WTC11 (cell line): Measurements from ENCODE around the gene TERT. TPM values are rescaled to one million over a fixed set of nuclear protein-coding genes. Genes with fewer than 3 reads are reported as not detected.

Experiments used
- ATAC-seq: fragments of 200-7000 bp; cut with Tn5 transposase; 2 replicates; pipeline ENCODE4 v1.10.0; 2021; ENCODE audit warnings: mild to moderate bottlenecking, moderate library complexity
- CTCF ChIA-PET: fragments of 300-600 bp; sonication (Branson Sonifier 250); formaldehyde crosslinking; loops from one replicate; lab custom pipeline; 2021; ENCODE audit warnings: antibody characterized with exemption; lab: Charles Lee
- POLR2A ChIA-PET: fragments of 350-600 bp; sonication (Branson Sonifier 250); formaldehyde crosslinking; loops from one replicate; lab custom pipeline; 2021; ENCODE audit warnings: antibody characterized with exemption; lab: Charles Lee
- DNase-seq: peaks from one replicate; pipeline ENCODE4 v3.0.0; 2021; ENCODE audit warnings: low spot score
- H3K27ac Mint-ChIP-seq: 2 replicates; pipeline ENCODE4 v1.8.0; 2021; ENCODE audit warnings: mixed read lengths
- H3K27me3 Mint-ChIP-seq: 2 replicates; pipeline ENCODE4 v1.8.0; 2021; ENCODE audit warnings: low read depth, mild to moderate bottlenecking, moderate library complexity, mixed read lengths
- H3K36me3 Mint-ChIP-seq: 2 replicates; pipeline ENCODE4 v1.8.0; 2021; ENCODE audit warnings: mixed read lengths
- H3K4me1 Mint-ChIP-seq: 2 replicates; pipeline ENCODE4 v1.8.0; 2022; ENCODE audit warnings: mixed read lengths
- H3K4me3 Mint-ChIP-seq: 2 replicates; pipeline ENCODE4 v1.8.0; 2021; ENCODE audit warnings: mild to moderate bottlenecking, moderate library complexity, mixed read lengths
- H3K9me3 Mint-ChIP-seq: 2 replicates; pipeline ENCODE4 v1.8.0; 2021; ENCODE audit warnings: mixed read lengths
- CREB1 ChIP-seq: sonication (generic); formaldehyde crosslinking; IDR thresholded peaks from 2 replicates; pipeline ENCODE4 v1.8.0; 2023; ENCODE audit warnings: mild to moderate bottlenecking, missing genetic modification reagents
- ETV6 ChIP-seq: sonication (generic); formaldehyde crosslinking; IDR thresholded peaks from 2 replicates; pipeline ENCODE4 v1.8.1; 2022; ENCODE audit warnings: mild to moderate bottlenecking, missing genetic modification reagents
- MXD4 ChIP-seq: fragments of 250-450 bp; sonication (Bioruptor Pico); IDR thresholded peaks from 2 replicates; pipeline ENCODE4 v1.8.0; 2021; ENCODE audit warnings: mild to moderate bottlenecking, moderate library complexity, borderline replicate concordance
- NFATC4 ChIP-seq: fragments of 250-450 bp; sonication (Bioruptor Pico); IDR thresholded peaks from 2 replicates; pipeline ENCODE4 v1.9.0; 2021; ENCODE audit warnings: mild to moderate bottlenecking
- NFYB ChIP-seq: sonication (generic); formaldehyde crosslinking; conservative IDR thresholded peaks from 2 replicates; pipeline ENCODE4 v1.8.0; 2022; ENCODE audit warnings: low read depth, missing genetic modification reagents
- RELA ChIP-seq: sonication (generic); formaldehyde crosslinking; IDR thresholded peaks from 2 replicates; pipeline ENCODE4 v1.8.1; 2022; ENCODE audit warnings: missing genetic modification reagents, mild to moderate bottlenecking, borderline replicate concordance
- TCF7 ChIP-seq: sonication (generic); formaldehyde crosslinking; IDR thresholded peaks from 2 replicates; pipeline ENCODE4 v1.8.0; 2022; ENCODE audit warnings: mild to moderate bottlenecking, low read depth, missing genetic modification reagents, moderate library complexity
- TP53 ChIP-seq: sonication (generic); formaldehyde crosslinking; IDR thresholded peaks from 2 replicates; pipeline ENCODE4 v1.8.1; 2023; ENCODE audit warnings: mild to moderate bottlenecking, missing genetic modification reagents
- ZNF121 ChIP-seq: sonication (generic); formaldehyde crosslinking; IDR thresholded peaks from 2 replicates; pipeline ENCODE4 v1.8.0; 2023; ENCODE audit warnings: missing genetic modification reagents
- ZNF423 ChIP-seq: fragments of 250-450 bp; sonication (Bioruptor Pico); IDR thresholded peaks from 2 replicates; pipeline ENCODE4 v2.1.2; 2022; ENCODE audit warnings: mild to moderate bottlenecking, moderate library complexity
- ZNF671 ChIP-seq: fragments of 250-450 bp; sonication (Bioruptor Pico); IDR thresholded peaks from 2 replicates; pipeline ENCODE4 v1.8.0; 2021; ENCODE audit warnings: mild to moderate bottlenecking
- total RNA-seq: library from RNA; stranded (reverse); gene quantifications from 3 replicates; pipeline ENCODE4 v1.2.3, GENCODE V29; 2021
- TF ChIP-seq, protein P1 (sequence below): sonication (generic); formaldehyde crosslinking; IDR thresholded peaks from 2 replicates; pipeline ENCODE4 v1.8.1; 2022; ENCODE audit warnings: low read depth, missing genetic modification reagents, borderline replicate concordance
- TF ChIP-seq, protein P2 (sequence below): fragments of 200-600 bp; IDR thresholded peaks from 2 replicates; pipeline ENCODE4 v1.8.0; 2022; ENCODE audit warnings: antibody characterized with exemption
- TF ChIP-seq, protein P3 (sequence below): sonication (generic); formaldehyde crosslinking; IDR thresholded peaks from 2 replicates; pipeline ENCODE4 v1.8.1; 2023; ENCODE audit warnings: mild to moderate bottlenecking, missing genetic modification reagents, moderate library complexity
- TF ChIP-seq, protein P4 (sequence below): sonication (generic); formaldehyde crosslinking; IDR thresholded peaks from 2 replicates; pipeline ENCODE4 v1.8.1; 2023; ENCODE audit warnings: mild to moderate bottlenecking, missing genetic modification reagents, borderline replicate concordance
- TF ChIP-seq, protein P5 (sequence below): sonication (generic); formaldehyde crosslinking; IDR thresholded peaks from 2 replicates; pipeline ENCODE4 v1.8.1; 2022; ENCODE audit warnings: low read depth, mild to moderate bottlenecking, moderate library complexity, missing genetic modification reagents, borderline replicate concordance
- TF ChIP-seq, protein P6 (sequence below): sonication (generic); formaldehyde crosslinking; IDR thresholded peaks from 2 replicates; pipeline ENCODE4 v1.8.0; 2023; ENCODE audit warnings: missing genetic modification reagents

Gene TERT
- total RNA-seq, 1 experiment from 2014 or later, result 42.9 TPM

DNA sequence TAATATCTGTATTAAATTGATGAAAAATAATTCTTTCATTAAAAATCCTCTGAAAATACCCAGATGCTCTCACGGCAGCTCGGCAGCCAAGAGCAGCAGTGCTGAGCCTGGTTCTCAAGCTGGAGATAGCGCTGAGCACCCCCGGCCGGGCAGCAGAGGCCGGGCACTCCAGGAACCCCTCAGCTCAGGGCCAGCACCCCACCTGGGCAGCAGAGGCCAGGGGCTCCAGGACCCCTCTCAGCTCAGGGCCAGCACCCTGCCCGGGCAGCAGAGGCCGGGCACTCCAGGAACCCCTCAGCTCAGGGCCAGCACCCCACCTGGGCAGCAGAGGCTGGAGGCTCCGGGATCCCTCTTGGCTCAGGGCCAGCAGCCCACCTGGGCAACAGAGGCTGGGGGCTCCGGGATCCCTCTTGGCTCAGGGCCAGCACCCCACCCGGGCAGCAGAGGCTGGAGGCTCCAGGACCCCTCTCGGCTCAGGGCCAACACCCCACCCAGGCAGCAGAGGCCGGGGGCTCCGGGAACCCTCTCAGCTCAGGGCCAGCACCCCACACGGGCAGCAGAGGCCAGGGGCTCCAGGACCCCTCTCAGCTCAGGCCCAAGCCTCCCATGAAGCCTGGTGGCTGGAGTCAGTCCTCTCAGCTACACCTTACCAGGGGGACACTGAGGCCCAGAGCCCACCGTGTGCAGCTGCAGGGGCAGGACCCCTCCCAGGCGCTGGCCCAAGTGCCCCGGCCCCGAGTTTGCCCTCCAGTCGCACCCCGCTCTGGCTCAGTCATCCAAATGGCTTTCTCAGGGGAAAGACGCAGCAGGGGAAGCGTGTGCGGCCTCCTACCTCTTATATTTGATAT is 28.3 kb upstream of the TERT start (continued):
- TF ChIP-seq, protein P1, sequence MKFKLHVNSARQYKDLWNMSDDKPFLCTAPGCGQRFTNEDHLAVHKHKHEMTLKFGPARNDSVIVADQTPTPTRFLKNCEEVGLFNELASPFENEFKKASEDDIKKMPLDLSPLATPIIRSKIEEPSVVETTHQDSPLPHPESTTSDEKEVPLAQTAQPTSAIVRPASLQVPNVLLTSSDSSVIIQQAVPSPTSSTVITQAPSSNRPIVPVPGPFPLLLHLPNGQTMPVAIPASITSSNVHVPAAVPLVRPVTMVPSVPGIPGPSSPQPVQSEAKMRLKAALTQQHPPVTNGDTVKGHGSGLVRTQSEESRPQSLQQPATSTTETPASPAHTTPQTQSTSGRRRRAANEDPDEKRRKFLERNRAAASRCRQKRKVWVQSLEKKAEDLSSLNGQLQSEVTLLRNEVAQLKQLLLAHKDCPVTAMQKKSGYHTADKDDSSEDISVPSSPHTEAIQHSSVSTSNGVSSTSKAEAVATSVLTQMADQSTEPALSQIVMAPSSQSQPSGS, result no peak
- TF ChIP-seq, protein P2, sequence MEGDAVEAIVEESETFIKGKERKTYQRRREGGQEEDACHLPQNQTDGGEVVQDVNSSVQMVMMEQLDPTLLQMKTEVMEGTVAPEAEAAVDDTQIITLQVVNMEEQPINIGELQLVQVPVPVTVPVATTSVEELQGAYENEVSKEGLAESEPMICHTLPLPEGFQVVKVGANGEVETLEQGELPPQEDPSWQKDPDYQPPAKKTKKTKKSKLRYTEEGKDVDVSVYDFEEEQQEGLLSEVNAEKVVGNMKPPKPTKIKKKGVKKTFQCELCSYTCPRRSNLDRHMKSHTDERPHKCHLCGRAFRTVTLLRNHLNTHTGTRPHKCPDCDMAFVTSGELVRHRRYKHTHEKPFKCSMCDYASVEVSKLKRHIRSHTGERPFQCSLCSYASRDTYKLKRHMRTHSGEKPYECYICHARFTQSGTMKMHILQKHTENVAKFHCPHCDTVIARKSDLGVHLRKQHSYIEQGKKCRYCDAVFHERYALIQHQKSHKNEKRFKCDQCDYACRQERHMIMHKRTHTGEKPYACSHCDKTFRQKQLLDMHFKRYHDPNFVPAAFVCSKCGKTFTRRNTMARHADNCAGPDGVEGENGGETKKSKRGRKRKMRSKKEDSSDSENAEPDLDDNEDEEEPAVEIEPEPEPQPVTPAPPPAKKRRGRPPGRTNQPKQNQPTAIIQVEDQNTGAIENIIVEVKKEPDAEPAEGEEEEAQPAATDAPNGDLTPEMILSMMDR, result no peak
- TF ChIP-seq RELA (CRISPR knock-in tag) (no peak), ZNF423 (CRISPR knock-in tag) (no peak), ZNF121 (CRISPR knock-in tag) (no peak), ETV6 (CRISPR knock-in tag) (no peak), NFATC4 (CRISPR knock-in tag) (no peak)
- TF ChIP-seq, protein P3, sequence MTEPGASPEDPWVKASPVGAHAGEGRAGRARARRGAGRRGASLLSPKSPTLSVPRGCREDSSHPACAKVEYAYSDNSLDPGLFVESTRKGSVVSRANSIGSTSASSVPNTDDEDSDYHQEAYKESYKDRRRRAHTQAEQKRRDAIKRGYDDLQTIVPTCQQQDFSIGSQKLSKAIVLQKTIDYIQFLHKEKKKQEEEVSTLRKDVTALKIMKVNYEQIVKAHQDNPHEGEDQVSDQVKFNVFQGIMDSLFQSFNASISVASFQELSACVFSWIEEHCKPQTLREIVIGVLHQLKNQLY (CRISPR knock-in tag), result no peak
- TF ChIP-seq, protein P4, sequence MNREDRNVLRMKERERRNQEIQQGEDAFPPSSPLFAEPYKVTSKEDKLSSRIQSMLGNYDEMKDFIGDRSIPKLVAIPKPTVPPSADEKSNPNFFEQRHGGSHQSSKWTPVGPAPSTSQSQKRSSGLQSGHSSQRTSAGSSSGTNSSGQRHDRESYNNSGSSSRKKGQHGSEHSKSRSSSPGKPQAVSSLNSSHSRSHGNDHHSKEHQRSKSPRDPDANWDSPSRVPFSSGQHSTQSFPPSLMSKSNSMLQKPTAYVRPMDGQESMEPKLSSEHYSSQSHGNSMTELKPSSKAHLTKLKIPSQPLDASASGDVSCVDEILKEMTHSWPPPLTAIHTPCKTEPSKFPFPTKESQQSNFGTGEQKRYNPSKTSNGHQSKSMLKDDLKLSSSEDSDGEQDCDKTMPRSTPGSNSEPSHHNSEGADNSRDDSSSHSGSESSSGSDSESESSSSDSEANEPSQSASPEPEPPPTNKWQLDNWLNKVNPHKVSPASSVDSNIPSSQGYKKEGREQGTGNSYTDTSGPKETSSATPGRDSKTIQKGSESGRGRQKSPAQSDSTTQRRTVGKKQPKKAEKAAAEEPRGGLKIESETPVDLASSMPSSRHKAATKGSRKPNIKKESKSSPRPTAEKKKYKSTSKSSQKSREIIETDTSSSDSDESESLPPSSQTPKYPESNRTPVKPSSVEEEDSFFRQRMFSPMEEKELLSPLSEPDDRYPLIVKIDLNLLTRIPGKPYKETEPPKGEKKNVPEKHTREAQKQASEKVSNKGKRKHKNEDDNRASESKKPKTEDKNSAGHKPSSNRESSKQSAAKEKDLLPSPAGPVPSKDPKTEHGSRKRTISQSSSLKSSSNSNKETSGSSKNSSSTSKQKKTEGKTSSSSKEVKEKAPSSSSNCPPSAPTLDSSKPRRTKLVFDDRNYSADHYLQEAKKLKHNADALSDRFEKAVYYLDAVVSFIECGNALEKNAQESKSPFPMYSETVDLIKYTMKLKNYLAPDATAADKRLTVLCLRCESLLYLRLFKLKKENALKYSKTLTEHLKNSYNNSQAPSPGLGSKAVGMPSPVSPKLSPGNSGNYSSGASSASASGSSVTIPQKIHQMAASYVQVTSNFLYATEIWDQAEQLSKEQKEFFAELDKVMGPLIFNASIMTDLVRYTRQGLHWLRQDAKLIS (CRISPR knock-in tag), result no peak

DNA sequence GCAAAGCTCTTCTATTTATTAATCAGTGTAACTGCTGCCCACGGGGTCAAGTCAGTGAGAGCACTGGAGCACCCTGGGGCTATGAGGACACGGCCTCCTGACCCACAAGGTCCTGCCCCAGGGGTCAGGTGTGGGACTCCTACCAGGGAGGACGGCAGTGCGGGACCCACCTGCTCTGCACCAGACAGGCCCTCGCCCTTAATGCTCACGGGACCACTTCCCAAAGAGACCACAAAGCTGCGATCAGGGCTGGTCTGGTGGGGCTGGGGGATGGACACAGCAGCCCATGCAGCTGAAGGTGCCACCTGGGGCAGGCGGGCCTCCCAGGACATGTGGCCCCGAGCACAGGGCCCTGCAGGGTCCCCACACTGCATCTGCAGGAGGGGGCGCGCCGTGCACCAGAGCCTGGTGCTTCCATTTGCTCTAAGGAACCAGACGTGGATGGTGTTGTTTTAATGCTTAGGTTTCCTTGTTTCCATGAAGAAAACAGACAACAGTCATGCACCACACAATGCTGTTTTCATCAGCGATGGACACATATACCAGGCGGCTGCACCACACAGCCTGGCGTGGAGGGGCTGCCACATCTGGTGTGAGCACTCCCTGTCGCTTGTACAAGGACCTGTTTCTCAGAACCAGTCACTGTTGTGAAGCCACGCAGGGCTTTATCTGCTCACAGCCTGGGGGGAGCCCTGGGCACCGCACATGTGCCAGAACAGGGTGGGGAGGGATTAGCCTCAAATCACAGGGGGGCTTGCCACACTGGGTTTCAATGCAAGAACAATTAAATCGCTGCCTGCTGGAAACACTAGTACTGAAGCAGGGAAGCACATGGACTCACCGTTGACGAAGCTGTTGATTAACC is 27.4 kb upstream of the TERT start:
- DNase-seq (no peak), ATAC-seq (no peak)
- no peaks in the 10 kb centered on the region for H3K9me3 Mint-ChIP-seq
- CTCF ChIA-PET, result no interaction called here
- no peak overlapping the region for H3K4me3 Mint-ChIP-seq
- POLR2A ChIA-PET, result no interaction called here
- H3K27me3 Mint-ChIP-seq, result no peaks in the 10 kb centered on the region
- peaks cover 2% of the 10 kb centered on the region for H3K4me1 Mint-ChIP-seq
- H3K36me3 Mint-ChIP-seq, result peaks cover 55% of the 10 kb centered on the region
- H3K27ac Mint-ChIP-seq, result no peak overlapping the region
- TF ChIP-seq TCF7 (CRISPR knock-in tag), result no peak
- TF ChIP-seq, protein P5, sequence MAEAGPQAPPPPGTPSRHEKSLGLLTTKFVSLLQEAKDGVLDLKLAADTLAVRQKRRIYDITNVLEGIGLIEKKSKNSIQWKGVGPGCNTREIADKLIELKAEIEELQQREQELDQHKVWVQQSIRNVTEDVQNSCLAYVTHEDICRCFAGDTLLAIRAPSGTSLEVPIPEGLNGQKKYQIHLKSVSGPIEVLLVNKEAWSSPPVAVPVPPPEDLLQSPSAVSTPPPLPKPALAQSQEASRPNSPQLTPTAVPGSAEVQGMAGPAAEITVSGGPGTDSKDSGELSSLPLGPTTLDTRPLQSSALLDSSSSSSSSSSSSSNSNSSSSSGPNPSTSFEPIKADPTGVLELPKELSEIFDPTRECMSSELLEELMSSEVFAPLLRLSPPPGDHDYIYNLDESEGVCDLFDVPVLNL, result no peak
- TF ChIP-seq NFYB (CRISPR knock-in tag), result no peak
- TF ChIP-seq, protein P6, sequence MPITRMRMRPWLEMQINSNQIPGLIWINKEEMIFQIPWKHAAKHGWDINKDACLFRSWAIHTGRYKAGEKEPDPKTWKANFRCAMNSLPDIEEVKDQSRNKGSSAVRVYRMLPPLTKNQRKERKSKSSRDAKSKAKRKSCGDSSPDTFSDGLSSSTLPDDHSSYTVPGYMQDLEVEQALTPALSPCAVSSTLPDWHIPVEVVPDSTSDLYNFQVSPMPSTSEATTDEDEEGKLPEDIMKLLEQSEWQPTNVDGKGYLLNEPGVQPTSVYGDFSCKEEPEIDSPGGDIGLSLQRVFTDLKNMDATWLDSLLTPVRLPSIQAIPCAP (CRISPR knock-in tag), result no peak
- TF ChIP-seq ZNF671, result no peak
- TF ChIP-seq NFATC4 (CRISPR knock-in tag), result no peak
- TF ChIP-seq, protein P4 (CRISPR knock-in tag), result no peak
- TF ChIP-seq CREB1 (CRISPR knock-in tag), result no peak
- no peak for TF ChIP-seq TP53
- no peak for TF ChIP-seq MXD4 (CRISPR knock-in tag)
